ENCODE measurements around the gene HOXD13. TPM values are rescaled to one million over a fixed set of nuclear protein-coding genes. Genes with fewer than 3 reads are reported as not detected.
A peak's percentile ranks its signal among the peaks of the same experiment; 100 is the strongest.

Gene HOXD13
- total and polyA plus RNA-seq, 2 of the 13 experiments (the other 11 are each of a cell fraction or from before 2014, with no cell fraction given): not detected

- TF ChIP-seq MAX (IDR thresholded peaks at IDR 0.05) (no peak), ZNF883 (CRISPR knock-in tag; IDR thresholded peaks at IDR 0.05; ENCODE audit: not compliant biosample characterization) (no peak), ZNF788 (CRISPR knock-in tag; IDR thresholded peaks at IDR 0.05; ENCODE audit: borderline replicate concordance) (no peak), SP1 (IDR thresholded peaks at IDR 0.05) (no peak), SP1 (CRISPR knock-in tag; IDR thresholded peaks at IDR 0.05) (no peak), ZNF7 (CRISPR knock-in tag; IDR thresholded peaks at IDR 0.05) (no peak), ZSCAN25 (CRISPR knock-in tag; IDR thresholded peaks at IDR 0.05) (no peak), KLF9 (CRISPR knock-in tag; IDR thresholded peaks at IDR 0.05; ENCODE audit: low read depth) (no peak)
- TF ChIP-seq, protein P1, sequence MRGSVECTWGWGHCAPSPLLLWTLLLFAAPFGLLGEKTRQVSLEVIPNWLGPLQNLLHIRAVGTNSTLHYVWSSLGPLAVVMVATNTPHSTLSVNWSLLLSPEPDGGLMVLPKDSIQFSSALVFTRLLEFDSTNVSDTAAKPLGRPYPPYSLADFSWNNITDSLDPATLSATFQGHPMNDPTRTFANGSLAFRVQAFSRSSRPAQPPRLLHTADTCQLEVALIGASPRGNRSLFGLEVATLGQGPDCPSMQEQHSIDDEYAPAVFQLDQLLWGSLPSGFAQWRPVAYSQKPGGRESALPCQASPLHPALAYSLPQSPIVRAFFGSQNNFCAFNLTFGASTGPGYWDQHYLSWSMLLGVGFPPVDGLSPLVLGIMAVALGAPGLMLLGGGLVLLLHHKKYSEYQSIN (CRISPR knock-in tag; IDR thresholded peaks at IDR 0.05; ENCODE audit: borderline replicate concordance): no peak
Observed at GRCh38 chr2:176083796-176084261, 8.7 kb upstream of the HOXD13 start, which contains the start of gene EVX2 (continued).

DNA sequence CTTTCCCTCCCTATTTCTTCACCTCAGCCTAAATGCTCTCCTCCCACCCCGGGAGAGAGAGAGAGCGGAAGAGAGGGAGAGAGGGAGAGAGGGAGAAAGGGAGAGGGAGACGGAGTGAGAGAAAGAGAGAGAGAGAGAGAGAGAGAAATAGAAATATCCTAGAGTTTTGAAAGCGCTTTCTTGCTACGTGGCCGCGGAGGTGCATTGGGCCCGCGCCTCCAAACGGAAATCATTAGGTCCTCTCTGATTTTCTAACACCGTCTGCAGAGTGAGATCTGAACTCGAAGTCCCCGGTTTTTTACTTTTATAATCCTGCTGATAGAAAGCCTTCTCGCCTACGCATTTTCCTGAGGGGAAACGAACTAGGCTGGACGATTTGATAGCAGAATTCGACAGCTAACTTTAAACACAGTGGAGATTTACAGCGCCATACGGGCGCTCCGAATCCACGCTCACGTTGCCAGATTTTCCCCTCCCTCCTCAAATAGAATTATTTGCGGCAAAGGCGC lies 7.9 kb upstream of the HOXD13 start:
- H3K9me3 ChIP-seq (ENCODE audit: low read length): no peaks in the 10 kb centered on the region
- CTCF ChIA-PET (ENCODE audit: low intra/inter-chr PET ratio, low total read pairs): no interaction called here
- ATAC-seq (no peak), FAIRE-seq (no peak), DNase-seq (ENCODE audit: low spot score) (no peak)
- 28% methylated on average over 26 of the region's 26 CpGs for WGBS (ENCODE audit: low lambda C conversion rate)
- H3K4me2 ChIP-seq (ENCODE audit: low read depth, low read length): no peak overlapping the region
- H3K27ac ChIP-seq (ENCODE audit: extremely low read length, insufficient read depth, low read length): no peak overlapping the region
- H2AFZ ChIP-seq (ENCODE audit: low read length): no peak overlapping the region
- H3K36me3 ChIP-seq (replicated peaks in 1 of 2; ENCODE audit: control insufficient read depth in 1 of 2, insufficient read depth in 2 of 2, low read length in 2 of 2): no peaks in the 10 kb centered on the region
- H3K27me3 ChIP-seq (ENCODE audit: control insufficient read depth in 1 of 2, insufficient read depth in 2 of 2, low read length in 2 of 2): peaks cover 12 to 82% of the 10 kb centered on the region in 2 experiments; a peak in 4 of 5 replicates
- no TSS peak for BruUV-seq (replicated peaks)
- POLR2A ChIA-PET: no interaction called here
- no peak overlapping the region for H3K4me3 ChIP-seq (replicated peaks in 1 of 3; ENCODE audit: insufficient read depth in 1 of 3, low read depth in 2 of 3, low read length in 3 of 3)
- TF ChIP-seq FOXM1 (CRISPR knock-in tag; IDR thresholded peaks at IDR 0.05) (no peak), MIER3 (CRISPR knock-in tag; IDR thresholded peaks at IDR 0.05; ENCODE audit: borderline replicate concordance) (no peak), NCOA2 (CRISPR knock-in tag; IDR thresholded peaks at IDR 0.05) (no peak), TOE1 (CRISPR knock-in tag; IDR thresholded peaks at IDR 0.05) (no peak), ZFP36 (IDR thresholded peaks at IDR 0.05; ENCODE audit: borderline replicate concordance, low read depth, low read length, partially characterized antibody) (no peak), CBX2 (IDR thresholded peaks at IDR 0.05; ENCODE audit: low read depth, low read length) (peak; percentile 89), CBX2 (CRISPR knock-in tag; IDR thresholded peaks at IDR 0.05; ENCODE audit: low read depth) (no peak), NCOR1 (IDR thresholded peaks at IDR 0.05; ENCODE audit: borderline replicate concordance, low read length) (no peak), SMC3 (IDR thresholded peaks at IDR 0.05; ENCODE audit: low read length) (no peak), SRSF4 (IDR thresholded peaks at IDR 0.05; ENCODE audit: low read depth, low read length, poor library complexity, severe bottlenecking) (no peak), EZH2 (conservative IDR thresholded peaks at IDR 0.05; ENCODE audit: low read depth, low read length) (peak; percentile 93; the same call in 1 of the 2 replicates), ZNF598 (CRISPR knock-in tag; IDR thresholded peaks at IDR 0.05; ENCODE audit: borderline replicate concordance) (no peak), BRD4 (CRISPR knock-in tag; IDR thresholded peaks at IDR 0.05) (no peak), ARID2 (CRISPR knock-in tag; IDR thresholded peaks at IDR 0.05; ENCODE audit: borderline replicate concordance) (no peak)
- peaks cover 25% of the 10 kb centered on the region for H3K4me1 ChIP-seq (ENCODE audit: insufficient read depth, low read length)
- intact Hi-C loops (cut with micrococcal nuclease; ENCODE audit: unreplicated experiment) (no loop called here), in situ Hi-C loops (cut with HindIII; ENCODE audit: extremely low pct_ligation_motif_present, low pct_unique_long_range_greater_than_20kb) (no loop called here)
- H3K9ac ChIP-seq (ENCODE audit: insufficient read depth, low read depth, low read length): no peak overlapping the region
- H3K79me2 ChIP-seq (ENCODE audit: insufficient read depth, low read length): no peaks in the 10 kb centered on the region
- no peaks in the 10 kb centered on the region for H4K20me1 ChIP-seq (ENCODE audit: insufficient read depth, low read length)

Data from HepG2 (cell line).